WTC11 (cell line): ENCODE data around the gene METTL2A.
"Not testable (repeated sequence)": the region's sequence is repeated elsewhere in the genome, so short reads cannot be mapped to it uniquely, and the experiment has no call there.

Source experiments
- CREB1 ChIP-seq: sonication (generic); formaldehyde crosslinking; IDR thresholded peaks from 2 replicates; pipeline ENCODE4 v1.8.0; 2023; ENCODE audit warnings: mild to moderate bottlenecking, missing genetic modification reagents
- CREM ChIP-seq: sonication (generic); formaldehyde crosslinking; IDR thresholded peaks from 2 replicates; pipeline ENCODE4 v1.8.1; 2022; ENCODE audit warnings: mild to moderate bottlenecking, missing genetic modification reagents, moderate library complexity
- CTCF ChIP-seq: fragments of 200-600 bp; IDR thresholded peaks from 2 replicates; pipeline ENCODE4 v1.8.0; 2022; ENCODE audit warnings: antibody characterized with exemption
- ZNF416 ChIP-seq: fragments of 250-450 bp; sonication (Bioruptor Pico); IDR thresholded peaks from 2 replicates; pipeline ENCODE4 v1.9.0; 2021; ENCODE audit warnings: mild to moderate bottlenecking, inconsistent platforms
- TF ChIP-seq, protein P1 (sequence below): sonication (generic); formaldehyde crosslinking; IDR thresholded peaks from 2 replicates; pipeline ENCODE4 v1.8.1; 2023; ENCODE audit warnings: mild to moderate bottlenecking, moderate library complexity, missing genetic modification reagents

GRCh38 chr17:62413090-62413489 lies 10.6 kb upstream of the METTL2A start:
- not testable (repeated sequence) for TF ChIP-seq CTCF; CREM (CRISPR knock-in tag); CREB1 (CRISPR knock-in tag); ZNF416 (CRISPR knock-in tag)
- TF ChIP-seq, protein P1, sequence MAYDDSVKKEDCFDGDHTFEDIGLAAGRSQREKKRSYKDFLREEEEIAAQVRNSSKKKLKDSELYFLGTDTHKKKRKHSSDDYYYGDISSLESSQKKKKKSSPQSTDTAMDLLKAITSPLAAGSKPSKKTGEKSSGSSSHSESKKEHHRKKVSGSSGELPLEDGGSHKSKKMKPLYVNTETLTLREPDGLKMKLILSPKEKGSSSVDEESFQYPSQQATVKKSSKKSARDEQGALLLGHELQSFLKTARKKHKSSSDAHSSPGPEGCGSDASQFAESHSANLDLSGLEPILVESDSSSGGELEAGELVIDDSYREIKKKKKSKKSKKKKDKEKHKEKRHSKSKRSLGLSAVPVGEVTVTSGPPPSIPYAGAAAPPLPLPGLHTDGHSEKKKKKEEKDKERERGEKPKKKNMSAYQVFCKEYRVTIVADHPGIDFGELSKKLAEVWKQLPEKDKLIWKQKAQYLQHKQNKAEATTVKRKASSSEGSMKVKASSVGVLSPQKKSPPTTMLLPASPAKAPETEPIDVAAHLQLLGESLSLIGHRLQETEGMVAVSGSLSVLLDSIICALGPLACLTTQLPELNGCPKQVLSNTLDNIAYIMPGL (CRISPR knock-in tag): not testable (repeated sequence)
